GM23338 (cell line): Measurements from ENCODE around the gene GALC. TPM values are rescaled to one million over a fixed set of nuclear protein-coding genes. Genes with fewer than 3 reads are reported as not detected.

Experiments used
- ATAC-seq: fragments of 200-7000 bp; cut with Tn5 transposase; 3 replicates; pipeline ENCODE4 v1.9.1; 2020
- DNase-seq: peaks from one replicate; pipeline ENCODE4 v3.0.0-alpha.2; 2015; ENCODE audit warnings: low spot score
- H2AFZ ChIP-seq: fragments of 200-600 bp; sonication (generic); 2 replicates; pipeline ENCODE4 v1.8.0; 2016; ENCODE audit warnings: antibody characterized with exemption, mild to moderate bottlenecking, moderate library complexity
- H3F3A ChIP-seq: fragments of 200-600 bp; sonication (generic); replicated peaks from 2 replicates; pipeline ENCODE4 v1.8.0; 2017; ENCODE audit warnings: antibody characterized with exemption, mixed run types, low read depth
- H3K27ac ChIP-seq: fragments of 200-600 bp; sonication (generic); 2 replicates; pipeline ENCODE4 v1.6.1; 2016; ENCODE audit warnings: low read depth
- H3K27me3 ChIP-seq: fragments of 200-600 bp; sonication (generic); 2 replicates; pipeline ENCODE4 v1.8.0; 2016; ENCODE audit warnings: mild to moderate bottlenecking, mixed run types, moderate library complexity; ENCODE audit not compliant: insufficient read depth
- H3K36me3 ChIP-seq: fragments of 200-600 bp; sonication (generic); 2 replicates; pipeline ENCODE4 v1.8.0; 2016; ENCODE audit warnings: mild to moderate bottlenecking; ENCODE audit not compliant: insufficient read depth
- H3K4me1 ChIP-seq: fragments of 200-600 bp; sonication (generic); 2 replicates; pipeline ENCODE4 v1.8.0; 2016; ENCODE audit warnings: mild to moderate bottlenecking, moderate library complexity; ENCODE audit not compliant: insufficient read depth
- H3K4me2 ChIP-seq: fragments of 200-600 bp; sonication (generic); 2 replicates; pipeline ENCODE4 v1.7.1; 2017; ENCODE audit warnings: mixed run types
- H3K4me3 ChIP-seq: fragments of 200-600 bp; sonication (generic); 2 replicates; pipeline ENCODE4 v1.6.1; 2016; ENCODE audit warnings: mixed run types
- H3K79me2 ChIP-seq: fragments of 200-600 bp; sonication (generic); replicated peaks from 2 replicates; pipeline ENCODE4 v1.8.0; 2017; ENCODE audit warnings: mild to moderate bottlenecking; ENCODE audit not compliant: insufficient read depth
- H3K9me2 ChIP-seq: fragments of 200-600 bp; sonication (generic); 2 replicates; pipeline ENCODE4 v1.8.0; 2017; ENCODE audit not compliant: insufficient read depth
- H4K20me1 ChIP-seq: fragments of 200-600 bp; sonication (generic); replicated peaks from 2 replicates; pipeline ENCODE4 v1.8.0; 2017; ENCODE audit warnings: mild to moderate bottlenecking; ENCODE audit not compliant: insufficient read depth
- H3K27ac Mint-ChIP-seq: 2 replicates; pipeline ENCODE4 v1.8.0; 2020; ENCODE audit warnings: inconsistent platforms, mild to moderate bottlenecking, moderate library complexity, mixed read lengths
- H3K27me3 Mint-ChIP-seq: 3 replicates; pipeline ENCODE4 v1.8.0; 2022; ENCODE audit warnings: low read depth, mild to moderate bottlenecking, moderate library complexity, mixed read lengths, inconsistent platforms; ENCODE audit not compliant: insufficient read depth, poor library complexity
- H3K36me3 Mint-ChIP-seq: 3 replicates; pipeline ENCODE4 v1.8.0; 2021; ENCODE audit warnings: low read depth, mild to moderate bottlenecking, inconsistent platforms, moderate library complexity, mixed read lengths
- H3K4me1 Mint-ChIP-seq: 3 replicates; pipeline ENCODE4 v1.8.0; 2020; ENCODE audit warnings: mild to moderate bottlenecking, inconsistent platforms, mixed read lengths
- H3K4me3 Mint-ChIP-seq: 3 replicates; pipeline ENCODE4 v1.8.0; 2021; ENCODE audit warnings: moderate library complexity, mild to moderate bottlenecking, inconsistent platforms, mixed read lengths
- H3K9me3 Mint-ChIP-seq: 3 replicates; pipeline ENCODE4 v1.8.0; 2020; ENCODE audit warnings: moderate library complexity, mild to moderate bottlenecking, inconsistent platforms, mixed read lengths
- CREB1 ChIP-seq: fragments of 250-450 bp; sonication (Bioruptor Pico); IDR thresholded peaks from 2 replicates; pipeline ENCODE4 v1.5.0; 2020; ENCODE audit warnings: low read depth, mild to moderate bottlenecking, moderate library complexity
- EZH2 ChIP-seq: fragments of 200-600 bp; sonication (generic); IDR thresholded peaks from one replicate; pipeline ENCODE4 v1.8.0; 2017; ENCODE audit warnings: antibody characterized with exemption, mild to moderate bottlenecking, low read depth; ENCODE audit not compliant: unreplicated experiment
- ZNF114 ChIP-seq: fragments of 250-450 bp; sonication (Bioruptor Pico); IDR thresholded peaks from 2 replicates; pipeline ENCODE4 v1.5.0; 2020; ENCODE audit warnings: mild to moderate bottlenecking, moderate library complexity
- ZNF331 ChIP-seq: fragments of 250-450 bp; sonication (Bioruptor Pico); IDR thresholded peaks from 2 replicates; pipeline ENCODE4 v1.5.0; 2020; ENCODE audit warnings: low read depth, mild to moderate bottlenecking, moderate library complexity
- polyA plus RNA-seq: library from polyadenylated mRNA; unstranded; fragments of >200 nt; fragmentation: Nextera tagmentation; extraction: Ambion mirVana; gene quantifications from 2 replicates; pipeline ENCODE4 v1.2.1, GENCODE V29; 2016
- total RNA-seq: library from RNA; depleted of rRNA; stranded (reverse); fragments of >200 nt; shearing (Covaris generic); gene quantifications from 2 replicates; pipeline ENCODE4 v1.2.3, GENCODE V29; 2014
- TF ChIP-seq, protein P1 (sequence below): fragments of 250-450 bp; sonication (Bioruptor Pico); IDR thresholded peaks from 2 replicates; pipeline ENCODE4 v1.5.0; 2020; ENCODE audit warnings: mild to moderate bottlenecking, moderate library complexity
- TF ChIP-seq, protein P2 (sequence below), 2 experiments: fragments of 200-600 bp in 1 of 2; sonication (generic) in 1 of 2; conservative IDR thresholded peaks; 2 replicates each; pipeline versions ENCODE4 v1.5.1 to v1.6.1; 2016 to 2017; ENCODE audit warnings: antibody characterized with exemption in 2 of 2, low read depth in 2 of 2, mild to moderate bottlenecking in 2 of 2, moderate library complexity in 1 of 2

The GALC gene
- total and polyA plus RNA-seq, 2 experiments from 2014 or later = 3.4 to 12.9 TPM

DNA sequence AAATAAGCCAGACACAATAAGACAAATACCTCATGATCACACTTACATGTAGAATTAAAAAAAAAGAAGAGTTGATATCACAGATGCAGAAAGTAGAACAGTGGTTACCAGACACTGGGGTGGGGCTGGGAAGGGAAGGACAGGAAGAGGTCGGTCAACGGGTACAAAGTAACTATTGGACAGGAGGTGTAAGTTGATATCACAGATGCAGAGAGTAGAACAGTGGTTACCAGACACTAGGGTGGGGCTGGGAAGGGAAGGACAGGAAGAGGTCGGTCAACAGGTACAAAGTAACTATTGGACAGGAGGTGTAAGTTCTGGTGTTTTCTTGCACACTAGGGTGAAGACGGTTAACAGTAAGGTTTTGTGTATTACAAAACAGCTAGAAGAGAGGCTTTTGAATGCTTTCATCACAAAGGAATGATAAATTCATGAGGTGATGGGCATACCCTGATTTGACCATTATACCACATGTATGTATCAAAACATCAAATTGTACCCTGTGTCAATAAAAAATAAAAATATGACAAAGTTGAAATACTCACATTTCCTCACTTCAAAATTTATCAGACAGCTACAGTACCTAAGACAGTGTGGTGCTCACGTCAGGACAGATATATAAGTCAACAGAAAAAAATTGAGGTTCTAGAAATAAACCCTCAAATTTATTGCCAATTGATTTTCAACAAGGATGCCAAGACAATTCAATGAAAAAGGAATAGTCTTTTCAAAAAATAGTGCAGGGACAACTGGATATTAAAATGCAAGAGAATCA, 32.8 kb downstream of the GALC start (continued):
- TF ChIP-seq, protein P1, sequence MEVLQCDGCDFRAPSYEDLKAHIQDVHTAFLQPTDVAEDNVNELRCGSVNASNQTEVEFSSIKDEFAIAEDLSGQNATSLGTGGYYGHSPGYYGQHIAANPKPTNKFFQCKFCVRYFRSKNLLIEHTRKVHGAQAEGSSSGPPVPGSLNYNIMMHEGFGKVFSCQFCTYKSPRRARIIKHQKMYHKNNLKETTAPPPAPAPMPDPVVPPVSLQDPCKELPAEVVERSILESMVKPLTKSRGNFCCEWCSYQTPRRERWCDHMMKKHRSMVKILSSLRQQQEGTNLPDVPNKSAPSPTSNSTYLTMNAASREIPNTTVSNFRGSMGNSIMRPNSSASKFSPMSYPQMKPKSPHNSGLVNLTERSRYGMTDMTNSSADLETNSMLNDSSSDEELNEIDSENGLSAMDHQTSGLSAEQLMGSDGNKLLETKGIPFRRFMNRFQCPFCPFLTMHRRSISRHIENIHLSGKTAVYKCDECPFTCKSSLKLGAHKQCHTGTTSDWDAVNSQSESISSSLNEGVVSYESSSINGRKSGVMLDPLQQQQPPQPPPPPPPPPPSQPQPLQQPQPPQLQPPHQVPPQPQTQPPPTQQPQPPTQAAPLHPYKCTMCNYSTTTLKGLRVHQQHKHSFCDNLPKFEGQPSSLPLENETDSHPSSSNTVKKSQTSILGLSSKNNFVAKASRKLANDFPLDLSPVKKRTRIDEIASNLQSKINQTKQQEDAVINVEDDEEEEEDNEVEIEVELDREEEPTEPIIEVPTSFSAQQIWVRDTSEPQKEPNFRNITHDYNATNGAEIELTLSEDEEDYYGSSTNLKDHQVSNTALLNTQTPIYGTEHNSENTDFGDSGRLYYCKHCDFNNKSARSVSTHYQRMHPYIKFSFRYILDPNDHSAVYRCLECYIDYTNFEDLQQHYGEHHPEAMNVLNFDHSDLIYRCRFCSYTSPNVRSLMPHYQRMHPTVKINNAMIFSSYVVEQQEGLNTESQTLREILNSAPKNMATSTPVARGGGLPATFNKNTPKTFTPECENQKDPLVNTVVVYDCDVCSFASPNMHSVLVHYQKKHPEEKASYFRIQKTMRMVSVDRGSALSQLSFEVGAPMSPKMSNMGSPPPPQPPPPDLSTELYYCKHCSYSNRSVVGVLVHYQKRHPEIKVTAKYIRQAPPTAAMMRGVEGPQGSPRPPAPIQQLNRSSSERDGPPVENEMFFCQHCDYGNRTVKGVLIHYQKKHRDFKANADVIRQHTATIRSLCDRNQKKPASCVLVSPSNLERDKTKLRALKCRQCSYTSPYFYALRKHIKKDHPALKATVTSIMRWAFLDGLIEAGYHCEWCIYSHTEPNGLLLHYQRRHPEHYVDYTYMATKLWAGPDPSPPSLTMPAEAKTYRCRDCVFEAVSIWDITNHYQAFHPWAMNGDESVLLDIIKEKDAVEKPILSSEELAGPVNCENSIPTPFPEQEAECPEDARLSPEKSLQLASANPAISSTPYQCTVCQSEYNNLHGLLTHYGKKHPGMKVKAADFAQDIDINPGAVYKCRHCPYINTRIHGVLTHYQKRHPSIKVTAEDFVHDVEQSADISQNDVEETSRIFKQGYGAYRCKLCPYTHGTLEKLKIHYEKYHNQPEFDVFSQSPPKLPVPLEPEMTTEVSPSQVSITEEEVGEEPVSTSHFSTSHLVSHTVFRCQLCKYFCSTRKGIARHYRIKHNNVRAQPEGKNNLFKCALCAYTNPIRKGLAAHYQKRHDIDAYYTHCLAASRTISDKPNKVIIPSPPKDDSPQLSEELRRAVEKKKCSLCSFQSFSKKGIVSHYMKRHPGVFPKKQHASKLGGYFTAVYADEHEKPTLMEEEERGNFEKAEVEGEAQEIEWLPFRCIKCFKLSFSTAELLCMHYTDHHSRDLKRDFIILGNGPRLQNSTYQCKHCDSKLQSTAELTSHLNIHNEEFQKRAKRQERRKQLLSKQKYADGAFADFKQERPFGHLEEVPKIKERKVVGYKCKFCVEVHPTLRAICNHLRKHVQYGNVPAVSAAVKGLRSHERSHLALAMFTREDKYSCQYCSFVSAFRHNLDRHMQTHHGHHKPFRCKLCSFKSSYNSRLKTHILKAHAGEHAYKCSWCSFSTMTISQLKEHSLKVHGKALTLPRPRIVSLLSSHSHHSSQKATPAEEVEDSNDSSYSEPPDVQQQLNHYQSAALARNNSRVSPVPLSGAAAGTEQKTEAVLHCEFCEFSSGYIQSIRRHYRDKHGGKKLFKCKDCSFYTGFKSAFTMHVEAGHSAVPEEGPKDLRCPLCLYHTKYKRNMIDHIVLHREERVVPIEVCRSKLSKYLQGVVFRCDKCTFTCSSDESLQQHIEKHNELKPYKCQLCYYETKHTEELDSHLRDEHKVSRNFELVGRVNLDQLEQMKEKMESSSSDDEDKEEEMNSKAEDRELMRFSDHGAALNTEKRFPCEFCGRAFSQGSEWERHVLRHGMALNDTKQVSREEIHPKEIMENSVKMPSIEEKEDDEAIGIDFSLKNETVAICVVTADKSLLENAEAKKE (CRISPR knock-in tag) = no peak

DNA sequence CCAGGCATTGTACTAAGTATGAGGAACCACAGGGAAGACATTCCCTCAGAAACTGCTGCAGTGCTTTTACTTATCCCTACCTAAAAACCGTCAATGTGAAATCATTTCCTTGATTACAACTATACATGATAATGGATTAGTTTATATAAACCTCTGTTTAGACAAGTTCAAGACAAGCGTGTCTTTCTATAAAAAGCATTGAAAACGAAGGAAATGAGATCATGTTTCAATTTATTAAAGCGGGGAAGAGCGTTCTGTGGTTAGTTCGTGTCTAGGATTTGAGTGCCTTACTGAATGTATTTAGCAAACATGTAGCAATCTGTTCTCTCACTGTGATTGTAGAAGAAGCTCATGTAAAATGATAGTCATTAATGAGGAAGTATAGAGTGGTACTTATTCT, 37.5 kb downstream of the GALC start:
- H3K9me2 ChIP-seq = no peaks in the 10 kb centered on the region
- H3K4me1 ChIP-seq = no peaks in the 10 kb centered on the region
- Mint-ChIP-seq H3K9me3 (no peaks in the 10 kb centered on the region), H3K36me3 (peaks cover 3% of the 10 kb centered on the region; the same call in 1 of the 3 replicates), H3K4me1 (peaks cover 1% of the 10 kb centered on the region; the same call in 2 of the 3 replicates), H3K4me3 (no peak overlapping the region), H3K27me3 (no peaks in the 10 kb centered on the region), H3K27ac (no peak overlapping the region)
- no peaks in the 10 kb centered on the region for H3K27me3 ChIP-seq
- DNase-seq = no peak
- H4K20me1 ChIP-seq = no peaks in the 10 kb centered on the region
- H3K79me2 ChIP-seq = no peaks in the 10 kb centered on the region
- ATAC-seq = no peak
- no peak overlapping the region for H3K27ac ChIP-seq
- H3K4me2 ChIP-seq = no peak overlapping the region
- H3K36me3 ChIP-seq = no peaks in the 10 kb centered on the region
- no peaks in the 10 kb centered on the region for H3F3A ChIP-seq
- no peak overlapping the region for H3K4me3 ChIP-seq
- no peak overlapping the region for H2AFZ ChIP-seq
- TF ChIP-seq, protein P2, sequence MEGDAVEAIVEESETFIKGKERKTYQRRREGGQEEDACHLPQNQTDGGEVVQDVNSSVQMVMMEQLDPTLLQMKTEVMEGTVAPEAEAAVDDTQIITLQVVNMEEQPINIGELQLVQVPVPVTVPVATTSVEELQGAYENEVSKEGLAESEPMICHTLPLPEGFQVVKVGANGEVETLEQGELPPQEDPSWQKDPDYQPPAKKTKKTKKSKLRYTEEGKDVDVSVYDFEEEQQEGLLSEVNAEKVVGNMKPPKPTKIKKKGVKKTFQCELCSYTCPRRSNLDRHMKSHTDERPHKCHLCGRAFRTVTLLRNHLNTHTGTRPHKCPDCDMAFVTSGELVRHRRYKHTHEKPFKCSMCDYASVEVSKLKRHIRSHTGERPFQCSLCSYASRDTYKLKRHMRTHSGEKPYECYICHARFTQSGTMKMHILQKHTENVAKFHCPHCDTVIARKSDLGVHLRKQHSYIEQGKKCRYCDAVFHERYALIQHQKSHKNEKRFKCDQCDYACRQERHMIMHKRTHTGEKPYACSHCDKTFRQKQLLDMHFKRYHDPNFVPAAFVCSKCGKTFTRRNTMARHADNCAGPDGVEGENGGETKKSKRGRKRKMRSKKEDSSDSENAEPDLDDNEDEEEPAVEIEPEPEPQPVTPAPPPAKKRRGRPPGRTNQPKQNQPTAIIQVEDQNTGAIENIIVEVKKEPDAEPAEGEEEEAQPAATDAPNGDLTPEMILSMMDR (conservative IDR thresholded peaks at IDR 0.05; ENCODE audit: low read depth in 2 of 2) = no peak
- no peak for TF ChIP-seq ZNF114 (CRISPR knock-in tag)
- TF ChIP-seq, protein P1 (CRISPR knock-in tag) = no peak
- no peak for TF ChIP-seq EZH2
- TF ChIP-seq ZNF331 (CRISPR knock-in tag) = no peak
- TF ChIP-seq CREB1 (CRISPR knock-in tag) = no peak
